Astrocyte (in vitro differentiated cells and primary cell): ENCODE measurements around the gene SLC9A3. TPM values are rescaled to one million over a fixed set of nuclear protein-coding genes. Genes with fewer than 3 reads are reported as not detected.

ENCODE experiments used
- DNase-seq: peaks from one replicate; pipeline ENCODE4 v3.0.0-alpha.2; 2010; ENCODE audit warnings: low read depth
- FAIRE-seq: peaks from 2 replicates; lab custom pipeline; 2011; peaks lifted over from hg19 to GRCh38; lab: Jason Lieb, UNC
- H2AFZ ChIP-seq: 2 replicates; pipeline ENCODE4 v1.6.0; 2012; ENCODE audit warnings: low read depth, low read length, inconsistent platforms
- H3K27ac ChIP-seq: 2 replicates; pipeline ENCODE4 v1.5.1; 2011; ENCODE audit warnings: low read depth, low read length, inconsistent platforms
- H3K27me3 ChIP-seq: 2 replicates; pipeline ENCODE4 v1.6.0; 2011; ENCODE audit warnings: low read length, inconsistent platforms; ENCODE audit not compliant: insufficient read depth
- H3K36me3 ChIP-seq: 2 replicates; pipeline ENCODE4 v1.5.1; 2011; ENCODE audit warnings: low read length, inconsistent platforms; ENCODE audit not compliant: insufficient read depth
- H3K4me1 ChIP-seq: 2 replicates; pipeline ENCODE4 v1.5.1; 2011; ENCODE audit warnings: low read length, inconsistent platforms; ENCODE audit not compliant: insufficient read depth
- H3K4me2 ChIP-seq: 2 replicates; pipeline ENCODE4 v1.6.0; 2012; ENCODE audit warnings: low read length, inconsistent platforms
- H3K4me3 ChIP-seq: 2 replicates; pipeline ENCODE4 v1.5.1; 2011; ENCODE audit warnings: low read depth, mild to moderate bottlenecking, low read length, inconsistent platforms; ENCODE audit not compliant: insufficient read depth
- H3K79me2 ChIP-seq: 2 replicates; pipeline ENCODE4 v1.6.0; 2012; ENCODE audit warnings: mild to moderate bottlenecking, low read length, inconsistent platforms; ENCODE audit not compliant: insufficient read depth
- H3K9ac ChIP-seq: 2 replicates; pipeline ENCODE4 v1.6.0; 2012; ENCODE audit warnings: mild to moderate bottlenecking, low read length, inconsistent platforms
- H3K9me3 ChIP-seq: 2 replicates; pipeline ENCODE4 v1.5.1; 2012; ENCODE audit warnings: low read depth, mild to moderate bottlenecking, low read length, inconsistent platforms; ENCODE audit not compliant: insufficient read depth
- H4K20me1 ChIP-seq: 2 replicates; pipeline ENCODE4 v1.6.0; 2012; ENCODE audit warnings: low read length, inconsistent platforms; ENCODE audit not compliant: insufficient read depth
- H3K27ac Mint-ChIP-seq: one replicate; pipeline ENCODE4 v1.8.0; 2021; ENCODE audit warnings: mild to moderate bottlenecking, mixed read lengths; ENCODE audit not compliant: unreplicated experiment
- H3K27me3 Mint-ChIP-seq: one replicate; pipeline ENCODE4 v1.8.0; 2021; ENCODE audit warnings: low read depth, mixed read lengths; ENCODE audit not compliant: unreplicated experiment
- H3K36me3 Mint-ChIP-seq: one replicate; pipeline ENCODE4 v1.8.0; 2021; ENCODE audit warnings: low read depth, mixed read lengths; ENCODE audit not compliant: unreplicated experiment
- H3K4me1 Mint-ChIP-seq: one replicate; pipeline ENCODE4 v1.8.0; 2021; ENCODE audit warnings: low read depth, mixed read lengths; ENCODE audit not compliant: unreplicated experiment
- H3K4me3 Mint-ChIP-seq: one replicate; pipeline ENCODE4 v1.8.0; 2021; ENCODE audit warnings: mild to moderate bottlenecking, moderate library complexity, mixed read lengths; ENCODE audit not compliant: unreplicated experiment
- H3K9me3 Mint-ChIP-seq: one replicate; pipeline ENCODE4 v1.8.0; 2021; ENCODE audit warnings: mild to moderate bottlenecking, mixed read lengths; ENCODE audit not compliant: unreplicated experiment
- EZH2 ChIP-seq: IDR thresholded peaks from 2 replicates; pipeline ENCODE4 v1.6.1; 2012; ENCODE audit warnings: mild to moderate bottlenecking, low read length, inconsistent platforms; ENCODE audit not compliant: insufficient read depth
- total RNA-seq: library from RNA; stranded (reverse); gene quantifications from 2 replicates; pipeline ENCODE4 v1.2.1, GENCODE V29; 2021
- TF ChIP-seq, protein P1 (sequence below): IDR thresholded peaks from 2 replicates; pipeline ENCODE4 v1.5.1; 2011; ENCODE audit warnings: low read depth, mild to moderate bottlenecking, inconsistent platforms, low read length, moderate library complexity; ENCODE audit not compliant: insufficient read depth

Gene SLC9A3
- total RNA-seq, 1 donor from 2014 or later: 1.0 TPM

DNA sequence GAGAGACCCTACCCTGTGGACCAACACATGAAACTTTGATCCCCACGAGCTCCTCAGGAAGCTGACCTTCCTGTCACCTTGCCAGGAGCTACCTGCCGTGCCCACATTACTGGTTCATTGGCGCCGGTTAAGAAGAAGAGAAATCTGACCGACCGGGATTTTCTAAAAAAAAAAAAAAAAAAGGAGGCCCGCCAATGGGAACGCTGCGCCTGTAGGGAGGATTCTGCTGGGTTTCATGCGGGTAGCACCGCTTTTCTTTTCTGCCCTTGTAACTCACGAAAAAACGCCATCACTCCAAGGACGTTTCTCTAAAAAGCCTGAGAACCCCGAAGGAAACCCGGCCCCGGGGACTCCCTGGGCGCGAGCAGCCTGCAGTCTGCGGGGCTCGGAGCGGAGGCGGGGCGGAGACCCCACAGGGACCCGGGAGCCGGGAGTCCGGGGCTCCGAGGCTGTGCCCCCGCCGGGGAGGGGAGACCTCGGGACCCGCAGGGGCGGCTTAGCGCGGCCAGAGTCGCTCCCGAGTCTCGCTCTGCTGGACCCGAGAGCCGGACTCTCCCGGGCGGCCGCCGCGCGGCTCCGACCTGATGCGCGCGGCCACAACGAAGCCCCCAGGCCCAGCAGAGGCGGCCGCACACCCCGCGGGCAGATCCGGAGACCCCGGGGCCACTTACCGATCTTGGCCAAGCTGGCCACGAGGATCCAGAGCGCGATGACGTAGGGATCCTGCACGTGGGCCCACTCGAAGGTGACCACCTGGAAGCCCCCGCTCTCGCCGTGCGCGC lies 617 bp downstream of the SLC9A3 start:
- H3K36me3 ChIP-seq: no peaks in the 10 kb centered on the region
- DNase-seq (no peak), FAIRE-seq (no peak)
- no peak overlapping the region for H2AFZ ChIP-seq
- no peaks in the 10 kb centered on the region for H4K20me1 ChIP-seq
- H3K9ac ChIP-seq: no peak overlapping the region
- H3K4me3 ChIP-seq: no peak overlapping the region
- peaks cover 70% of the 10 kb centered on the region for H3K27me3 Mint-ChIP-seq
- TF ChIP-seq EZH2: peak; percentile 92
- TF ChIP-seq, protein P1, sequence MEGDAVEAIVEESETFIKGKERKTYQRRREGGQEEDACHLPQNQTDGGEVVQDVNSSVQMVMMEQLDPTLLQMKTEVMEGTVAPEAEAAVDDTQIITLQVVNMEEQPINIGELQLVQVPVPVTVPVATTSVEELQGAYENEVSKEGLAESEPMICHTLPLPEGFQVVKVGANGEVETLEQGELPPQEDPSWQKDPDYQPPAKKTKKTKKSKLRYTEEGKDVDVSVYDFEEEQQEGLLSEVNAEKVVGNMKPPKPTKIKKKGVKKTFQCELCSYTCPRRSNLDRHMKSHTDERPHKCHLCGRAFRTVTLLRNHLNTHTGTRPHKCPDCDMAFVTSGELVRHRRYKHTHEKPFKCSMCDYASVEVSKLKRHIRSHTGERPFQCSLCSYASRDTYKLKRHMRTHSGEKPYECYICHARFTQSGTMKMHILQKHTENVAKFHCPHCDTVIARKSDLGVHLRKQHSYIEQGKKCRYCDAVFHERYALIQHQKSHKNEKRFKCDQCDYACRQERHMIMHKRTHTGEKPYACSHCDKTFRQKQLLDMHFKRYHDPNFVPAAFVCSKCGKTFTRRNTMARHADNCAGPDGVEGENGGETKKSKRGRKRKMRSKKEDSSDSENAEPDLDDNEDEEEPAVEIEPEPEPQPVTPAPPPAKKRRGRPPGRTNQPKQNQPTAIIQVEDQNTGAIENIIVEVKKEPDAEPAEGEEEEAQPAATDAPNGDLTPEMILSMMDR: no peak
- peak overlapping the region; percentile 68 for H3K4me3 Mint-ChIP-seq
- no peaks in the 10 kb centered on the region for H3K79me2 ChIP-seq
- peaks cover 56% of the 10 kb centered on the region for H3K27me3 ChIP-seq
- peaks cover 2% of the 10 kb centered on the region for H3K4me1 ChIP-seq
- no peak overlapping the region for H3K27ac Mint-ChIP-seq
- no peaks in the 10 kb centered on the region for H3K9me3 ChIP-seq
- H3K9me3 Mint-ChIP-seq: no peaks in the 10 kb centered on the region
- H3K4me2 ChIP-seq: peak overlapping the region; percentile 44
- no peaks in the 10 kb centered on the region for H3K36me3 Mint-ChIP-seq
- no peak overlapping the region for H3K27ac ChIP-seq
- H3K4me1 Mint-ChIP-seq: peaks cover 6% of the 10 kb centered on the region

DNA sequence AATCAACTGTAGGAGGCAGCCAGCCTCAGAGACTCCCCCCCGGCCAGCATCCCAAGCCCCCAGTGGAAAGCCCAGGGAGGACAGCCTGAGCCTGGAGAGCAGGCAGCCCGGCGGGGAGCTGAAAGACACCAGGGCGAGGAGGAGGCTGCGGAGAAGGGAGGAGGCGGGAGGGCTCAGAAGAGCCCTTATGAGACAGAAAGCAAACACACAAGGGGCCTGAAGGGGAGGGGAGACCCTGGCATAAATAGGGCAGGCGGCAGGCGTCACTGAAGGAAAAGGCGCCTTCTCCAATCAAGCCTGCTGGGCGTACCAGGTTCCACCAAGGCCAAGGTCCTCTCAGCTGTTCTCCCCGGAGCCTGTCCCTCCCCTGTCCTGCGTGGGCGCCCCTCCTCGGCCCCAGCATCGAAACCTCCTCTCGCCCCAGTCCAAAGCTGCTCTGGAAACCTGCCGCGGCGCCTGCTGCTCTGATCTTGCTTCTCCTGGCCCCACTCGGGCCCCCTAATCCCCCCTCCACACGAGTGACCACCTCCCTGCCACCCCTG lies 1.3 kb downstream of the SLC9A3 start:
- DNase-seq (no peak), FAIRE-seq (no peak)
- Histone ChIP-seq H3K9ac (no peak overlapping the region), H3K4me1 (peaks cover 2% of the 10 kb centered on the region), H3K36me3 (no peaks in the 10 kb centered on the region), H3K4me2 (no peak overlapping the region), H3K27me3 (peaks cover 56% of the 10 kb centered on the region), H3K9me3 (no peaks in the 10 kb centered on the region), H3K27ac (no peak overlapping the region), H3K79me2 (no peaks in the 10 kb centered on the region), H3K4me3 (no peak overlapping the region), H4K20me1 (no peaks in the 10 kb centered on the region), H2AFZ (no peak overlapping the region)
- H3K4me1 Mint-ChIP-seq: peaks cover 6% of the 10 kb centered on the region
- TF ChIP-seq, protein P1: no peak
- TF ChIP-seq EZH2: no peak
- H3K36me3 Mint-ChIP-seq: no peaks in the 10 kb centered on the region
- H3K27me3 Mint-ChIP-seq: peaks cover 72% of the 10 kb centered on the region
- H3K27ac Mint-ChIP-seq: no peak overlapping the region
- H3K9me3 Mint-ChIP-seq: no peaks in the 10 kb centered on the region
- H3K4me3 Mint-ChIP-seq: no peak overlapping the region

DNA sequence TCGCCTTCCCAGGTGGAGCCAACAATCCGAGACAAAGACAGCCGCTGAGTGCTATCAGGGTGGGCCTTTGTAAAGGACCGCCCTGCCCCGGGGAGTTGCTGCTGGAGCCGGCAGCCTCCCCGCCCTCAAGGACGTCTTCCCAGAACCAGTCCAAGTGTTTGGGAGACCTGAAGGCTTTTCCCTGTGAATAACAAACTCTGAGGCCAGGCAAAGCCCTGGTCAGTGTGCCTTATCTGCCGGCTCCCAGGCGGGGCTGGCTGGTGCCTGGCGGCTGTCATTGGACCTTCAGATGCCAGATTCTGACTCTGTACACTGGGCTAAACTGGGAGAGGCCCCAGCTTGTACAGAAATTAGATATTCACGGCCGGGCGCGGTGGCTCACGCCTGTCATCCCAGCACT lies 2.1 kb downstream of the SLC9A3 start:
- H3K9me3 ChIP-seq: no peaks in the 10 kb centered on the region
- peaks cover 74% of the 10 kb centered on the region for H3K27me3 Mint-ChIP-seq
- H3K9ac ChIP-seq: no peak overlapping the region
- H3K79me2 ChIP-seq: no peaks in the 10 kb centered on the region
- no peak for TF ChIP-seq EZH2
- TF ChIP-seq, protein P1: no peak
- no peak overlapping the region for H3K4me3 ChIP-seq
- no peak for DNase-seq
- FAIRE-seq: no peak
- H3K9me3 Mint-ChIP-seq: peaks cover 2% of the 10 kb centered on the region
- H4K20me1 ChIP-seq: no peaks in the 10 kb centered on the region
- no peaks in the 10 kb centered on the region for H3K36me3 Mint-ChIP-seq
- no peak overlapping the region for H3K4me3 Mint-ChIP-seq
- no peaks in the 10 kb centered on the region for H3K36me3 ChIP-seq
- H3K4me1 ChIP-seq: peaks cover 2% of the 10 kb centered on the region
- peaks cover 5% of the 10 kb centered on the region for H3K4me1 Mint-ChIP-seq
- peaks cover 50% of the 10 kb centered on the region for H3K27me3 ChIP-seq
- H2AFZ ChIP-seq: no peak overlapping the region
- no peak overlapping the region for H3K27ac Mint-ChIP-seq
- H3K4me2 ChIP-seq: no peak overlapping the region
- H3K27ac ChIP-seq: no peak overlapping the region
